Activated B cell treated with CpG ODN at 0.5 μM for 24 hours (primary cell): ENCODE data around the gene ZNF552. TPM values are rescaled to one million over a fixed set of nuclear protein-coding genes. Genes with fewer than 3 reads are reported as not detected.
A peak's percentile ranks its signal among the peaks of the same experiment; 100 is the strongest.
"Not testable (repeated sequence)": the region's sequence is repeated elsewhere in the genome, so short reads cannot be mapped to it uniquely, and the experiment has no call there.

ENCODE experiments used
- ATAC-seq: fragments of 200-7000 bp; cut with Tn5 transposase; one replicate; pipeline ENCODE4 v1.10.0; 2021; ENCODE audit warnings: low read depth, mild to moderate bottlenecking, moderate library complexity
- CTCF ChIA-PET: fragments of 350-600 bp; sonication (Branson Sonifier 250); formaldehyde crosslinking; loops from one replicate; lab custom pipeline; 2021; ENCODE audit warnings: antibody characterized with exemption; lab: Charles Lee
- POLR2A ChIA-PET: fragments of 350-600 bp; sonication (Branson Sonifier 250); formaldehyde crosslinking; loops from one replicate; lab custom pipeline; 2021; ENCODE audit warnings: antibody characterized with exemption; lab: Charles Lee
- DNase-seq: peaks from one replicate; pipeline ENCODE4 v3.0.0; 2022
- H3K27ac Mint-ChIP-seq: one replicate; pipeline ENCODE4 v1.8.0; 2020; ENCODE audit warnings: mixed read lengths
- H3K27me3 Mint-ChIP-seq: one replicate; pipeline ENCODE4 v1.8.0; 2021; ENCODE audit warnings: mixed read lengths
- H3K36me3 Mint-ChIP-seq: one replicate; pipeline ENCODE4 v1.8.0; 2021; ENCODE audit warnings: low read depth, mixed read lengths
- H3K4me1 Mint-ChIP-seq: one replicate; pipeline ENCODE4 v1.8.0; 2021; ENCODE audit warnings: mixed read lengths
- H3K4me3 Mint-ChIP-seq: one replicate; pipeline ENCODE4 v1.8.0; 2020; ENCODE audit warnings: mild to moderate bottlenecking, mixed read lengths
- H3K9me3 Mint-ChIP-seq: one replicate; pipeline ENCODE4 v1.8.0; 2020; ENCODE audit warnings: mixed read lengths
- CTCF ChIP-seq: fragments of 200-600 bp; IDR thresholded peaks from one replicate; pipeline ENCODE4 v1.8.0; 2022; ENCODE audit warnings: antibody characterized with exemption, mild to moderate bottlenecking
- intact Hi-C: fragments of 100-400 bp; cut with micrococcal nuclease; formaldehyde crosslinking; loops from one replicate; pipeline ENCODE4 v1.15.1; 2024
- total RNA-seq: library from RNA; stranded (reverse); gene quantifications from 2 replicates; pipeline ENCODE4 v1.2.3, GENCODE V29; 2022

ZNF552 gene
- total RNA-seq, 1 donor from 2014 or later: 15.6 TPM

GRCh38 chr19:57812226-57812625, 2.5 kb downstream of the ZNF552 start:
- TF ChIP-seq CTCF: no peak
- H3K4me3 Mint-ChIP-seq: peak overlapping the region; percentile 11
- DNase-seq (no peak), ATAC-seq (no peak)
- H3K9me3 Mint-ChIP-seq: no peaks in the 10 kb centered on the region
- H3K27ac Mint-ChIP-seq: peak overlapping the region; percentile 10
- peaks cover 37% of the 10 kb centered on the region for H3K4me1 Mint-ChIP-seq
- H3K36me3 Mint-ChIP-seq: peaks cover 47% of the 10 kb centered on the region
- POLR2A ChIA-PET: interaction anchor here (0.6 kb wide), 1 partner anchor 51 kb away, joined by 3 read pairs; no protein-coding TSS in a partner anchor
- intact Hi-C loops: loop anchor here (10.0 kb wide), 1 partner anchor 343 kb away; the partner anchor contains the start of gene ZNF329
- H3K27me3 Mint-ChIP-seq: no peaks in the 10 kb centered on the region
- CTCF ChIA-PET: no interaction called here

GRCh38 chr19:57810410-57811295, 4.1 kb downstream of the ZNF552 start:
- H3K27ac Mint-ChIP-seq, H3K9me3 Mint-ChIP-seq, ATAC-seq, CTCF ChIA-PET, H3K27me3 Mint-ChIP-seq, H3K4me3 Mint-ChIP-seq, DNase-seq, POLR2A ChIA-PET: not testable (repeated sequence)
- H3K4me1 Mint-ChIP-seq: peaks cover 38% of the 10 kb centered on the region
- intact Hi-C loops: loop anchor here (10.0 kb wide), 1 partner anchor 344 kb away; the partner anchor contains the start of gene ZNF329
- H3K36me3 Mint-ChIP-seq: peaks cover 53% of the 10 kb centered on the region

GRCh38 chr19:57807541-57807940, 7.2 kb downstream of the ZNF552 start:
- Mint-ChIP-seq H3K27me3 (no peaks in the 10 kb centered on the region), H3K27ac (no peak overlapping the region), H3K36me3 (peaks cover 57% of the 10 kb centered on the region), H3K4me1 (peaks cover 35% of the 10 kb centered on the region), H3K4me3 (no peak overlapping the region), H3K9me3 (no peaks in the 10 kb centered on the region)
- DNase-seq (no peak), ATAC-seq (no peak)
- TF ChIP-seq CTCF: no peak
- ChIA-PET CTCF (no interaction called here), POLR2A (no interaction called here)
- intact Hi-C loops: no loop called here

- CTCF ChIA-PET: no interaction called here
- ATAC-seq: peak; percentile 26
- Mint-ChIP-seq H3K27ac (peak overlapping the region; percentile 65), H3K9me3 (no peaks in the 10 kb centered on the region), H3K36me3 (peaks cover 40% of the 10 kb centered on the region), H3K4me3 (peak overlapping the region; percentile 76), H3K4me1 (peaks cover 44% of the 10 kb centered on the region), H3K27me3 (no peaks in the 10 kb centered on the region)
- intact Hi-C loops: no loop called here
- POLR2A ChIA-PET: no interaction called here
- no peak for DNase-seq
- no peak for TF ChIP-seq CTCF
Measured at GRCh38 chr19:57803594-57804325, 11.0 kb downstream of the ZNF552 start.

GRCh38 chr19:57803265-57803593, 11.5 kb downstream of the ZNF552 start:
- Mint-ChIP-seq H3K4me1 (peaks cover 44% of the 10 kb centered on the region), H3K36me3 (peaks cover 36% of the 10 kb centered on the region), H3K4me3 (peak overlapping the region; percentile 76), H3K27ac (peak overlapping the region; percentile 65), H3K27me3 (no peaks in the 10 kb centered on the region), H3K9me3 (no peaks in the 10 kb centered on the region)
- DNase-seq (no peak), ATAC-seq (no peak)
- intact Hi-C loops: no loop called here
- TF ChIP-seq CTCF: no peak
- CTCF ChIA-PET: no interaction called here
- POLR2A ChIA-PET: no interaction called here
